Measurements from ENCODE around the gene DLK1.

DLK1 gene

GRCh38 chr14:100683578-100683977 is 43.1 kb upstream of the DLK1 start:
- H3K4me3 ChIP-seq (ENCODE audit: low read length in 2 of 2) = no peak overlapping the region
- H3K27ac ChIP-seq (ENCODE audit: low read depth in 2 of 2, low read length in 2 of 2) = no peak overlapping the region
- H3K4me1 ChIP-seq (ENCODE audit: control insufficient read depth in 2 of 2, insufficient read depth in 2 of 2, low read length in 2 of 2) = peaks cover 0 to 13% of the 10 kb centered on the region in 2 donors
- no peaks in the 10 kb centered on the region for H3K9me3 ChIP-seq (ENCODE audit: control insufficient read depth in 2 of 2, low read length in 2 of 2)
- no peaks in the 10 kb centered on the region for H3K36me3 ChIP-seq (ENCODE audit: control insufficient read depth in 2 of 2, insufficient read depth in 2 of 2, low read length in 2 of 2)
- no peak overlapping the region for H3K9ac ChIP-seq (ENCODE audit: low read depth in 1 of 2, low read length in 2 of 2)
- H3K27me3 ChIP-seq (ENCODE audit: control insufficient read depth in 2 of 2, insufficient read depth in 2 of 2, low read length in 2 of 2) = peaks cover 0 to 3% of the 10 kb centered on the region in 2 donors

- H3K9me3 ChIP-seq (ENCODE audit: control insufficient read depth in 2 of 2, low read length in 2 of 2) = no peaks in the 10 kb centered on the region
- H3K4me1 ChIP-seq (ENCODE audit: control insufficient read depth in 2 of 2, insufficient read depth in 2 of 2, low read length in 2 of 2) = peaks cover 0 to 12% of the 10 kb centered on the region in 2 donors
- H3K4me3 ChIP-seq (ENCODE audit: low read length in 2 of 2) = no peak overlapping the region
- no peaks in the 10 kb centered on the region for H3K36me3 ChIP-seq (ENCODE audit: control insufficient read depth in 2 of 2, insufficient read depth in 2 of 2, low read length in 2 of 2)
- peaks cover 0 to 3% of the 10 kb centered on the region in 2 donors for H3K27me3 ChIP-seq (ENCODE audit: control insufficient read depth in 2 of 2, insufficient read depth in 2 of 2, low read length in 2 of 2)
- no peak overlapping the region for H3K27ac ChIP-seq (ENCODE audit: low read depth in 2 of 2, low read length in 2 of 2)
- no peak overlapping the region for H3K9ac ChIP-seq (ENCODE audit: low read depth in 1 of 2, low read length in 2 of 2)
Observed at GRCh38 chr14:100684154-100684553, 42.5 kb upstream of the DLK1 start.

- Histone ChIP-seq H3K9ac (ENCODE audit: low read depth in 1 of 2, low read length in 2 of 2) (no peak overlapping the region), H3K36me3 (ENCODE audit: control insufficient read depth in 2 of 2, insufficient read depth in 2 of 2, low read length in 2 of 2) (no peaks in the 10 kb centered on the region), H3K27ac (ENCODE audit: low read depth in 2 of 2, low read length in 2 of 2) (no peak overlapping the region), H3K4me1 (ENCODE audit: control insufficient read depth in 2 of 2, insufficient read depth in 2 of 2, low read length in 2 of 2) (peaks cover 0 to 12% of the 10 kb centered on the region in 2 donors), H3K27me3 (ENCODE audit: control insufficient read depth in 2 of 2, insufficient read depth in 2 of 2, low read length in 2 of 2) (peaks cover 0 to 3% of the 10 kb centered on the region in 2 donors), H3K4me3 (ENCODE audit: low read length in 2 of 2) (no peak overlapping the region), H3K9me3 (ENCODE audit: control insufficient read depth in 2 of 2, low read length in 2 of 2) (no peaks in the 10 kb centered on the region)
Observed at GRCh38 chr14:100684961-100685360, 41.7 kb upstream of the DLK1 start.

GRCh38 chr14:100686858-100687257 is 39.8 kb upstream of the DLK1 start:
- no peaks in the 10 kb centered on the region for H3K9me3 ChIP-seq (ENCODE audit: control insufficient read depth in 2 of 2, low read length in 2 of 2)
- peaks cover 0 to 3% of the 10 kb centered on the region in 2 donors for H3K27me3 ChIP-seq (ENCODE audit: control insufficient read depth in 2 of 2, insufficient read depth in 2 of 2, low read length in 2 of 2)
- H3K4me1 ChIP-seq (ENCODE audit: control insufficient read depth in 2 of 2, insufficient read depth in 2 of 2, low read length in 2 of 2) = no peaks in the 10 kb centered on the region
- H3K27ac ChIP-seq (ENCODE audit: low read depth in 2 of 2, low read length in 2 of 2) = no peak overlapping the region
- H3K4me3 ChIP-seq (ENCODE audit: low read length in 2 of 2) = no peak overlapping the region
- H3K9ac ChIP-seq (ENCODE audit: low read depth in 1 of 2, low read length in 2 of 2) = no peak overlapping the region
- H3K36me3 ChIP-seq (ENCODE audit: control insufficient read depth in 2 of 2, insufficient read depth in 2 of 2, low read length in 2 of 2) = no peaks in the 10 kb centered on the region

GRCh38 chr14:100687386-100687785 is 39.3 kb upstream of the DLK1 start:
- Histone ChIP-seq H3K4me3 (ENCODE audit: low read length in 2 of 2) (no peak overlapping the region), H3K36me3 (ENCODE audit: control insufficient read depth in 2 of 2, insufficient read depth in 2 of 2, low read length in 2 of 2) (no peaks in the 10 kb centered on the region)

GRCh38 chr14:100688051-100688450 is 38.6 kb upstream of the DLK1 start:
- H3K4me1 ChIP-seq (ENCODE audit: control insufficient read depth in 2 of 2, insufficient read depth in 2 of 2, low read length in 2 of 2) = no peaks in the 10 kb centered on the region
- H3K9me3 ChIP-seq (ENCODE audit: control insufficient read depth in 2 of 2, low read length in 2 of 2) = no peaks in the 10 kb centered on the region
- no peaks in the 10 kb centered on the region for H3K36me3 ChIP-seq (ENCODE audit: control insufficient read depth in 2 of 2, insufficient read depth in 2 of 2, low read length in 2 of 2)
- H3K27ac ChIP-seq (ENCODE audit: low read depth in 2 of 2, low read length in 2 of 2) = no peak overlapping the region
- no peak overlapping the region for H3K9ac ChIP-seq (ENCODE audit: low read depth in 1 of 2, low read length in 2 of 2)
- H3K4me3 ChIP-seq (ENCODE audit: low read length in 2 of 2) = no peak overlapping the region
- peaks cover 0 to 3% of the 10 kb centered on the region in 2 donors for H3K27me3 ChIP-seq (ENCODE audit: control insufficient read depth in 2 of 2, insufficient read depth in 2 of 2, low read length in 2 of 2)

More at GRCh38 chr14:100687386-100687785, 39.3 kb upstream of the DLK1 start:
- no peaks in the 10 kb centered on the region for H3K4me1 ChIP-seq (ENCODE audit: control insufficient read depth in 2 of 2, insufficient read depth in 2 of 2, low read length in 2 of 2)
- no peaks in the 10 kb centered on the region for H3K9me3 ChIP-seq (ENCODE audit: control insufficient read depth in 2 of 2, low read length in 2 of 2)
- no peak overlapping the region for H3K27ac ChIP-seq (ENCODE audit: low read depth in 2 of 2, low read length in 2 of 2)
- peaks cover 0 to 3% of the 10 kb centered on the region in 2 donors for H3K27me3 ChIP-seq (ENCODE audit: control insufficient read depth in 2 of 2, insufficient read depth in 2 of 2, low read length in 2 of 2)
- H3K9ac ChIP-seq (ENCODE audit: low read depth in 1 of 2, low read length in 2 of 2) = no peak overlapping the region

GRCh38 chr14:100688598-100689461 is 37.9 kb upstream of the DLK1 start:
- Histone ChIP-seq H3K9ac (ENCODE audit: low read depth in 1 of 2, low read length in 2 of 2) (no peak overlapping the region), H3K27ac (ENCODE audit: low read depth in 2 of 2, low read length in 2 of 2) (no peak overlapping the region), H3K4me3 (ENCODE audit: low read length in 2 of 2) (no peak overlapping the region)

GRCh38 chr14:100690672-100691071 is 36.0 kb upstream of the DLK1 start:
- H3K9ac ChIP-seq (ENCODE audit: low read depth in 1 of 2, low read length in 2 of 2) = no peak overlapping the region
- H3K4me1 ChIP-seq (ENCODE audit: control insufficient read depth in 2 of 2, insufficient read depth in 2 of 2, low read length in 2 of 2) = no peaks in the 10 kb centered on the region
- H3K9me3 ChIP-seq (ENCODE audit: control insufficient read depth in 2 of 2, low read length in 2 of 2) = no peaks in the 10 kb centered on the region
- no peaks in the 10 kb centered on the region for H3K27me3 ChIP-seq (ENCODE audit: control insufficient read depth in 2 of 2, insufficient read depth in 2 of 2, low read length in 2 of 2)
- H3K36me3 ChIP-seq (ENCODE audit: control insufficient read depth in 2 of 2, insufficient read depth in 2 of 2, low read length in 2 of 2) = no peaks in the 10 kb centered on the region
- H3K4me3 ChIP-seq (ENCODE audit: low read length in 2 of 2) = no peak overlapping the region
- H3K27ac ChIP-seq (ENCODE audit: low read depth in 2 of 2, low read length in 2 of 2) = no peak overlapping the region

More at GRCh38 chr14:100688598-100689461, 37.9 kb upstream of the DLK1 start:
- peaks cover 0 to 3% of the 10 kb centered on the region in 2 donors for H3K27me3 ChIP-seq (ENCODE audit: control insufficient read depth in 2 of 2, insufficient read depth in 2 of 2, low read length in 2 of 2)
- no peaks in the 10 kb centered on the region for H3K9me3 ChIP-seq (ENCODE audit: control insufficient read depth in 2 of 2, low read length in 2 of 2)
- no peaks in the 10 kb centered on the region for H3K36me3 ChIP-seq (ENCODE audit: control insufficient read depth in 2 of 2, insufficient read depth in 2 of 2, low read length in 2 of 2)
- H3K4me1 ChIP-seq (ENCODE audit: control insufficient read depth in 2 of 2, insufficient read depth in 2 of 2, low read length in 2 of 2) = no peaks in the 10 kb centered on the region

GRCh38 chr14:100691395-100692056 is 35.2 kb upstream of the DLK1 start:
- Histone ChIP-seq H3K4me1 (ENCODE audit: control insufficient read depth in 2 of 2, insufficient read depth in 2 of 2, low read length in 2 of 2) (no peaks in the 10 kb centered on the region), H3K27ac (ENCODE audit: low read depth in 2 of 2, low read length in 2 of 2) (no peak overlapping the region), H3K27me3 (ENCODE audit: control insufficient read depth in 2 of 2, insufficient read depth in 2 of 2, low read length in 2 of 2) (no peaks in the 10 kb centered on the region), H3K4me3 (ENCODE audit: low read length in 2 of 2) (no peak overlapping the region), H3K9me3 (ENCODE audit: control insufficient read depth in 2 of 2, low read length in 2 of 2) (no peaks in the 10 kb centered on the region), H3K36me3 (ENCODE audit: control insufficient read depth in 2 of 2, insufficient read depth in 2 of 2, low read length in 2 of 2) (no peaks in the 10 kb centered on the region), H3K9ac (ENCODE audit: low read depth in 1 of 2, low read length in 2 of 2) (no peak overlapping the region)

- no peaks in the 10 kb centered on the region for H3K9me3 ChIP-seq (ENCODE audit: control insufficient read depth in 2 of 2, low read length in 2 of 2)
- H3K27me3 ChIP-seq (ENCODE audit: control insufficient read depth in 2 of 2, insufficient read depth in 2 of 2, low read length in 2 of 2) = no peaks in the 10 kb centered on the region
- H3K4me1 ChIP-seq (ENCODE audit: control insufficient read depth in 2 of 2, insufficient read depth in 2 of 2, low read length in 2 of 2) = no peaks in the 10 kb centered on the region
- H3K27ac ChIP-seq (ENCODE audit: low read depth in 2 of 2, low read length in 2 of 2) = no peak overlapping the region
- H3K36me3 ChIP-seq (ENCODE audit: control insufficient read depth in 2 of 2, insufficient read depth in 2 of 2, low read length in 2 of 2) = no peaks in the 10 kb centered on the region
- no peak overlapping the region for H3K4me3 ChIP-seq (ENCODE audit: low read length in 2 of 2)
- H3K9ac ChIP-seq (ENCODE audit: low read depth in 1 of 2, low read length in 2 of 2) = no peak overlapping the region
Observed at GRCh38 chr14:100692256-100692655, 34.4 kb upstream of the DLK1 start.
